ENCODE measurements around the gene RNF151.

DNA sequence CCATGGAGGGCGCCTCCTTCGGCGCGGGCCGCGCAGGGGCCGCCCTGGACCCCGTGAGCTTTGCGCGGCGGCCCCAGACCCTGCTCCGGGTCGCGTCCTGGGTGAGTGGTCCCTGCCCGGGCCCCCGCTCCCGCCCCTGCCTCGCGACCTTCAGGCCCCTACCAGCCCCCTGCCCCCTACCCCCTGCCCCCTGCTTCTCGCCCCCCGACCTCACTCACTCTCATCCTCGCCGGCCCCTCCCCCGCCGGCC is 23.4 kb downstream of the RNF151 start:
- TF ChIP-seq, protein P1, sequence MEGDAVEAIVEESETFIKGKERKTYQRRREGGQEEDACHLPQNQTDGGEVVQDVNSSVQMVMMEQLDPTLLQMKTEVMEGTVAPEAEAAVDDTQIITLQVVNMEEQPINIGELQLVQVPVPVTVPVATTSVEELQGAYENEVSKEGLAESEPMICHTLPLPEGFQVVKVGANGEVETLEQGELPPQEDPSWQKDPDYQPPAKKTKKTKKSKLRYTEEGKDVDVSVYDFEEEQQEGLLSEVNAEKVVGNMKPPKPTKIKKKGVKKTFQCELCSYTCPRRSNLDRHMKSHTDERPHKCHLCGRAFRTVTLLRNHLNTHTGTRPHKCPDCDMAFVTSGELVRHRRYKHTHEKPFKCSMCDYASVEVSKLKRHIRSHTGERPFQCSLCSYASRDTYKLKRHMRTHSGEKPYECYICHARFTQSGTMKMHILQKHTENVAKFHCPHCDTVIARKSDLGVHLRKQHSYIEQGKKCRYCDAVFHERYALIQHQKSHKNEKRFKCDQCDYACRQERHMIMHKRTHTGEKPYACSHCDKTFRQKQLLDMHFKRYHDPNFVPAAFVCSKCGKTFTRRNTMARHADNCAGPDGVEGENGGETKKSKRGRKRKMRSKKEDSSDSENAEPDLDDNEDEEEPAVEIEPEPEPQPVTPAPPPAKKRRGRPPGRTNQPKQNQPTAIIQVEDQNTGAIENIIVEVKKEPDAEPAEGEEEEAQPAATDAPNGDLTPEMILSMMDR (IDR thresholded peaks at IDR 0.05) = no peak
- TF ChIP-seq POLR2AphosphoS5 (IDR thresholded peaks at IDR 0.05) (no peak), POLR2A (IDR thresholded peaks at IDR 0.05) (no peak)
